Measurements from ENCODE around the gene RHD. TPM values are rescaled to one million over a fixed set of nuclear protein-coding genes. Genes with fewer than 3 reads are reported as not detected.
"Not testable (repeated sequence)": the region's sequence is repeated elsewhere in the genome, so short reads cannot be mapped to it uniquely, and the experiment has no call there.

Gene RHD
- total and polyA plus RNA-seq, 2 of the 4 experiments (the other 2 are of a cell fraction) = not detected

- H3K23ac ChIP-seq (ENCODE audit: low read depth, low read length); in situ Hi-C loops (cut with MboI; ENCODE audit: low sequenced_read_pairs); H4K20me1 ChIP-seq (ENCODE audit: insufficient read depth, low read length); H3K27me3 ChIP-seq (ENCODE audit: control insufficient read depth, insufficient read depth, low read length); H3K4me3 ChIP-seq (ENCODE audit: insufficient read depth, low read depth, low read length); H2BK120ac ChIP-seq (ENCODE audit: low read depth, low read length); dilution Hi-C loops (cut with HindIII; ENCODE audit: low sequenced_read_pairs, unreplicated experiment); H2AFZ ChIP-seq (replicated peaks; ENCODE audit: low read length, poor library complexity); H4K8ac ChIP-seq (ENCODE audit: low read depth in 2 of 2, low read length in 2 of 2); BruUV-seq (replicated peaks); H3K56ac ChIP-seq (ENCODE audit: extremely low read depth, insufficient read depth, low read length); H3K9ac ChIP-seq (ENCODE audit: low read depth, low read length); H2BK20ac ChIP-seq (ENCODE audit: low read depth, low read length); H3K36me3 ChIP-seq (ENCODE audit: control insufficient read depth, insufficient read depth, low read length); H3K18ac ChIP-seq (ENCODE audit: low read depth, low read length); H2AK5ac ChIP-seq (ENCODE audit: low read depth, low read length); H2AK9ac ChIP-seq (replicated peaks; ENCODE audit: low read depth, low read length, poor library complexity); H3K27ac ChIP-seq (ENCODE audit: insufficient read depth, low read length); H3K14ac ChIP-seq (replicated peaks; ENCODE audit: low read depth, low read length); H3K4me2 ChIP-seq (ENCODE audit: low read depth, low read length); CTCF ChIA-PET; H3K9me3 ChIP-seq (ENCODE audit: control insufficient read depth, insufficient read depth, low read length); intact Hi-C loops (cut with micrococcal nuclease); H4K5ac ChIP-seq (ENCODE audit: low read depth, low read length); H3K4me1 ChIP-seq (ENCODE audit: control insufficient read depth, insufficient read depth, low read length); H4K91ac ChIP-seq (ENCODE audit: insufficient read depth, low read depth, low read length); H2BK15ac ChIP-seq (ENCODE audit: low read depth, low read length): not testable (repeated sequence)
- ATAC-seq (ENCODE audit: low read depth) = peak; percentile 82
- peak overlapping the region; percentile 50; the same call in 1 of the 2 replicates for H3K4ac ChIP-seq (ENCODE audit: low read depth, low read length)
- DNase-seq = peak; percentile 51
- H2BK5ac ChIP-seq (ENCODE audit: low read depth, low read length, poor library complexity, severe bottlenecking) = peak overlapping the region; percentile 67
- POLR2A ChIA-PET (ENCODE audit: unreplicated experiment) = interaction anchor here (0.7 kb wide), 1 partner anchor 9 kb away, joined by 3 read pairs; no protein-coding TSS in a partner anchor
- peaks cover 19 to 43% of the 10 kb centered on the region in 2 experiments for H3K79me1 ChIP-seq (ENCODE audit: low read depth in 1 of 2, low read length in 2 of 2)
- peaks cover 13% of the 10 kb centered on the region for H3K9me1 ChIP-seq (ENCODE audit: insufficient read depth, low read length)
- no CpG with 5 or more reads among the region's 7 CpGs for WGBS, 2 experiments (ENCODE audit: extremely low coverage in 2 of 2, insufficient read length in 1 of 2)
- TF ChIP-seq CEBPB (IDR thresholded peaks at IDR 0.05; ENCODE audit: low read depth, low read length) = peak; percentile 34; the same call in 1 of the 2 replicates
- TF ChIP-seq CTCF (conservative IDR thresholded peaks at IDR 0.05; ENCODE audit: low read depth, low read length) = peak; percentile 29; the same call in 1 of the 2 replicates
- peak; percentile 41 for TF ChIP-seq RAD21 (IDR thresholded peaks at IDR 0.05; ENCODE audit: low read length)
Observed at GRCh38 chr1:25259813-25260212, 12.5 kb upstream of the RHD start.

- H3K27ac ChIP-seq (ENCODE audit: insufficient read depth, low read length); BruUV-seq (replicated peaks); H4K91ac ChIP-seq (ENCODE audit: insufficient read depth, low read depth, low read length); H4K8ac ChIP-seq (ENCODE audit: low read depth in 2 of 2, low read length in 2 of 2); H3K9me3 ChIP-seq (ENCODE audit: control insufficient read depth, insufficient read depth, low read length); H3K4me1 ChIP-seq (ENCODE audit: control insufficient read depth, insufficient read depth, low read length); H4K5ac ChIP-seq (ENCODE audit: low read depth, low read length); DNase-seq; POLR2A ChIA-PET (ENCODE audit: unreplicated experiment); CTCF ChIA-PET; H2AFZ ChIP-seq (replicated peaks; ENCODE audit: low read length, poor library complexity); intact Hi-C loops (cut with micrococcal nuclease); H3K4me2 ChIP-seq (ENCODE audit: low read depth, low read length); H3K4me3 ChIP-seq (ENCODE audit: insufficient read depth, low read depth, low read length); H4K20me1 ChIP-seq (ENCODE audit: insufficient read depth, low read length); in situ Hi-C loops (cut with MboI; ENCODE audit: low sequenced_read_pairs); dilution Hi-C loops (cut with HindIII; ENCODE audit: low sequenced_read_pairs, unreplicated experiment); H2AK9ac ChIP-seq (replicated peaks; ENCODE audit: low read depth, low read length, poor library complexity); H3K27me3 ChIP-seq (ENCODE audit: control insufficient read depth, insufficient read depth, low read length); H3K36me3 ChIP-seq (ENCODE audit: control insufficient read depth, insufficient read depth, low read length); H2BK15ac ChIP-seq (ENCODE audit: low read depth, low read length); H2BK20ac ChIP-seq (ENCODE audit: low read depth, low read length); H3K18ac ChIP-seq (ENCODE audit: low read depth, low read length); H3K9ac ChIP-seq (ENCODE audit: low read depth, low read length): not testable (repeated sequence)
- H3K9me1 ChIP-seq (ENCODE audit: insufficient read depth, low read length) = peaks cover 13% of the 10 kb centered on the region
- H2AK5ac ChIP-seq (ENCODE audit: low read depth, low read length) = peak overlapping the region; percentile 59; the same call in 1 of the 2 replicates
- peak overlapping the region; percentile 33; the same call in 1 of the 2 replicates for H3K23ac ChIP-seq (ENCODE audit: low read depth, low read length)
- peak overlapping the region; percentile 67 for H2BK5ac ChIP-seq (ENCODE audit: low read depth, low read length, poor library complexity, severe bottlenecking)
- H3K56ac ChIP-seq (ENCODE audit: extremely low read depth, insufficient read depth, low read length) = peak overlapping the region; percentile 17; the same call in 1 of the 2 replicates
- H3K14ac ChIP-seq (replicated peaks; ENCODE audit: low read depth, low read length) = peak overlapping the region; percentile 71; the same call in 1 of the 2 replicates
- H3K4ac ChIP-seq (ENCODE audit: low read depth, low read length) = 0 out of 2 replicates have a peak overlapping the region, but pooled peaks have one; percentile 19
- H2BK120ac ChIP-seq (ENCODE audit: low read depth, low read length) = peak overlapping the region; percentile 13; the same call in 1 of the 2 replicates
- H3K79me1 ChIP-seq (ENCODE audit: low read depth in 1 of 2, low read length in 2 of 2) = peaks cover 13 to 38% of the 10 kb centered on the region in 2 experiments
- WGBS, 2 experiments (ENCODE audit: extremely low coverage in 2 of 2, insufficient read length in 1 of 2) = no CpG with 5 or more reads among the region's 3 CpGs
- peak; percentile 9; the same call in 1 of the 2 replicates for ATAC-seq (ENCODE audit: low read depth)
Observed at GRCh38 chr1:25260336-25260735, 12.0 kb upstream of the RHD start.

Measured in IMR-90 (cell line).